ENCODE results near the gene COL4A2. TPM values are rescaled to one million over a fixed set of nuclear protein-coding genes. Genes with fewer than 3 reads are reported as not detected.

Gene COL4A2
- total RNA-seq, 1 experiment from 2014 or later, result 66.0 TPM

DNA sequence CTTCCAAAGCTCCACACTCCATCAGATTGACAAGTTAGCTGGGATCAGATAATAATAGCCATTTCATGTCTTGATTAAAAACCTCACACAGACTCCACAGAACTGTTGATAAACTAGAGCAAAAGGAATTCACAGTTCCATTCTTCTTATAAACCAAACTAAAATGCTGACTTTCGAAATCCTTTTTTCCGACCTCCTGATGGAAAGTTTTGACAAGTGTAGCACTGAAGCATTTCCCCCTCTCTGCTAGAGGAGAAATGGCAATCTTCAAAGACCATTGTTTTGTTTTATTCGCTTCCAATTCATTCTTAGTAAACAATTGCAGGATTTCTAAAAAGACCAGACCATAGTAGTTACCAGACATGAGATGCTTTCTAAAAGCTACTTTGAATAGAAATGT lies 58.8 kb downstream of the COL4A2 start:
- ChIA-PET POLR2A (no interaction called here), CTCF (no interaction called here)
- peaks cover 6% of the 10 kb centered on the region for H3K36me3 Mint-ChIP-seq (ENCODE audit: insufficient read depth, unreplicated experiment)
- intact Hi-C loops (cut with micrococcal nuclease), result no loop called here
- H3K4me3 Mint-ChIP-seq (ENCODE audit: unreplicated experiment), result no peak overlapping the region
- TF ChIP-seq, protein P1, sequence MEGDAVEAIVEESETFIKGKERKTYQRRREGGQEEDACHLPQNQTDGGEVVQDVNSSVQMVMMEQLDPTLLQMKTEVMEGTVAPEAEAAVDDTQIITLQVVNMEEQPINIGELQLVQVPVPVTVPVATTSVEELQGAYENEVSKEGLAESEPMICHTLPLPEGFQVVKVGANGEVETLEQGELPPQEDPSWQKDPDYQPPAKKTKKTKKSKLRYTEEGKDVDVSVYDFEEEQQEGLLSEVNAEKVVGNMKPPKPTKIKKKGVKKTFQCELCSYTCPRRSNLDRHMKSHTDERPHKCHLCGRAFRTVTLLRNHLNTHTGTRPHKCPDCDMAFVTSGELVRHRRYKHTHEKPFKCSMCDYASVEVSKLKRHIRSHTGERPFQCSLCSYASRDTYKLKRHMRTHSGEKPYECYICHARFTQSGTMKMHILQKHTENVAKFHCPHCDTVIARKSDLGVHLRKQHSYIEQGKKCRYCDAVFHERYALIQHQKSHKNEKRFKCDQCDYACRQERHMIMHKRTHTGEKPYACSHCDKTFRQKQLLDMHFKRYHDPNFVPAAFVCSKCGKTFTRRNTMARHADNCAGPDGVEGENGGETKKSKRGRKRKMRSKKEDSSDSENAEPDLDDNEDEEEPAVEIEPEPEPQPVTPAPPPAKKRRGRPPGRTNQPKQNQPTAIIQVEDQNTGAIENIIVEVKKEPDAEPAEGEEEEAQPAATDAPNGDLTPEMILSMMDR (IDR thresholded peaks at IDR 0.05; ENCODE audit: unreplicated experiment), result no peak
- no TSS peak for BruUV-seq (replicated peaks)
- DNase-seq (ENCODE audit: unreplicated experiment), result no peak
- H3K27me3 Mint-ChIP-seq (ENCODE audit: insufficient read depth, unreplicated experiment), result no peaks in the 10 kb centered on the region
- no peaks in the 10 kb centered on the region for H3K4me1 Mint-ChIP-seq (ENCODE audit: insufficient read depth, unreplicated experiment)
- H3K27ac Mint-ChIP-seq (ENCODE audit: low read depth, unreplicated experiment), result no peak overlapping the region
- no peaks in the 10 kb centered on the region for H3K9me3 Mint-ChIP-seq (ENCODE audit: unreplicated experiment)

GRCh38 chr13:110366733-110367132 lies 59.6 kb downstream of the COL4A2 start:
- Mint-ChIP-seq H3K36me3 (ENCODE audit: insufficient read depth, unreplicated experiment) (peaks cover 6% of the 10 kb centered on the region), H3K4me3 (ENCODE audit: unreplicated experiment) (no peak overlapping the region), H3K9me3 (ENCODE audit: unreplicated experiment) (no peaks in the 10 kb centered on the region), H3K4me1 (ENCODE audit: insufficient read depth, unreplicated experiment) (no peaks in the 10 kb centered on the region), H3K27me3 (ENCODE audit: insufficient read depth, unreplicated experiment) (no peaks in the 10 kb centered on the region), H3K27ac (ENCODE audit: low read depth, unreplicated experiment) (no peak overlapping the region)
- DNase-seq (ENCODE audit: unreplicated experiment), result no peak
- BruUV-seq (replicated peaks), result no TSS peak
- intact Hi-C loops (cut with micrococcal nuclease), result no loop called here
- TF ChIP-seq, protein P1 (IDR thresholded peaks at IDR 0.05; ENCODE audit: unreplicated experiment), result no peak
- ChIA-PET POLR2A (interaction anchor here (0.6 kb wide), 1 partner anchor 195 kb away, joined by 3 read pairs; the partner anchor contains the start of gene RAB20), CTCF (no interaction called here)

DNA sequence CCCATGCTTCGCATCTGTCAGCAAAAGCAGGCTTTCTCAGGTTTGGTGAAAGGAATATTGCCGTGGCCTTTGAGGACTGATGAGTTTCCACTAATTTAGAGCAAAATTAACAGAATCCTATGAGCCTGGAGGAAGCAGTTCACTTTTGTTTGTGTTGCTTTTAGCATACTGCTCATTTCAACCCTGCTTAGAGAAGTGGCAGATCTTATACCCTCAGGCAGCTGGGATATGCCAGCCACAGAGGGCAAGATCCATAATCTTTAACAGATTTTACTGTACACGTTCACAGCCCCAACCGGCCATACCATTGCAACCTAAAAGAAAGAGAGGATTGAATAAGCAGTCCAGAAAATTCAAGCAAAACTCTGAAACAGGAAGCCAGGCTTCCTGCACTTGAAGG lies 60.5 kb downstream of the COL4A2 start:
- CTCF ChIA-PET, result no interaction called here
- no peak for DNase-seq (ENCODE audit: unreplicated experiment)
- intact Hi-C loops (cut with micrococcal nuclease), result no loop called here
- TF ChIP-seq, protein P1 (IDR thresholded peaks at IDR 0.05; ENCODE audit: unreplicated experiment), result no peak
- no peaks in the 10 kb centered on the region for H3K4me1 Mint-ChIP-seq (ENCODE audit: insufficient read depth, unreplicated experiment)
- POLR2A ChIA-PET, result no interaction called here
- no peak overlapping the region for H3K4me3 Mint-ChIP-seq (ENCODE audit: unreplicated experiment)
- H3K27me3 Mint-ChIP-seq (ENCODE audit: insufficient read depth, unreplicated experiment), result no peaks in the 10 kb centered on the region
- no peak overlapping the region for H3K27ac Mint-ChIP-seq (ENCODE audit: low read depth, unreplicated experiment)
- BruUV-seq (replicated peaks), result no TSS peak
- peaks cover 6% of the 10 kb centered on the region for H3K36me3 Mint-ChIP-seq (ENCODE audit: insufficient read depth, unreplicated experiment)
- no peaks in the 10 kb centered on the region for H3K9me3 Mint-ChIP-seq (ENCODE audit: unreplicated experiment)

DNA sequence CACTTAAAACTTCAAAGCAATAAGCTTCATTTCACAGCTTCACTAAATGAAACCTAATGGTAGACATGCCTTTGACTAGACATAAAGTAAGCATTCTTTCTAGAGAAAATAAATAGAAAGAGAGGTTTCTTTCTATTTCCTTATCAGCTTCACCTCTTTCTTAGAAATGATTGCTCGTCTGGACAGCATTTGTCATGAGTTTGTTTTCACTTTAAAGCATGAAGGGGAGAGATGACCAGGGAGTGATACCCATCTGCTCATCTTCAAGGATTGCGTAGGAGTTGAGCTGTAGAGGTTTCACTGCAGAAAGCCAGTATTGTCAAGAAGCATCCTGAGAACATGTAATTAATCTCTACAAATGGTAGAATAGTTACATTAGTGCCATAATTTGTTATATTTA lies 61.3 kb downstream of the COL4A2 start:
- Mint-ChIP-seq H3K4me3 (ENCODE audit: unreplicated experiment) (no peak overlapping the region), H3K27me3 (ENCODE audit: insufficient read depth, unreplicated experiment) (no peaks in the 10 kb centered on the region), H3K4me1 (ENCODE audit: insufficient read depth, unreplicated experiment) (no peaks in the 10 kb centered on the region), H3K27ac (ENCODE audit: low read depth, unreplicated experiment) (no peak overlapping the region), H3K36me3 (ENCODE audit: insufficient read depth, unreplicated experiment) (peaks cover 2% of the 10 kb centered on the region), H3K9me3 (ENCODE audit: unreplicated experiment) (no peaks in the 10 kb centered on the region)
- BruUV-seq (replicated peaks), result no TSS peak
- TF ChIP-seq, protein P1 (IDR thresholded peaks at IDR 0.05; ENCODE audit: unreplicated experiment), result no peak
- no peak for DNase-seq (ENCODE audit: unreplicated experiment)
- CTCF ChIA-PET, result interaction anchor here (1.1 kb wide), 1 partner anchor 147 kb away, joined by 3 read pairs; no protein-coding TSS in a partner anchor
- intact Hi-C loops (cut with micrococcal nuclease), result no loop called here
- POLR2A ChIA-PET, result no interaction called here
